C4-2B (cell line): ENCODE results near the gene FAM89A.

Experiments
- CTCF ChIP-seq: fragments of 450-650 bp; conservative IDR thresholded peaks from 2 replicates; pipeline ENCODE4 v1.5.1; 2017; ENCODE audit warnings: mild to moderate bottlenecking
- ZFX ChIP-seq: fragments of 450-650 bp; IDR thresholded peaks from 2 replicates; pipeline ENCODE4 v1.6.1; 2017

- TF ChIP-seq CTCF (no peak), ZFX (no peak)
Measured at GRCh38 chr1:230994860-230995259, 45.2 kb downstream of the FAM89A start.
